NCI-H187 (cell line): ENCODE data around the gene WNT5B.

Experiments used
- DNase-seq, 2 experiments: peaks; one replicate each; lab custom pipeline; 2025; lab: John Stamatoyannopoulos, UW

WNT5B gene

GRCh38 chr12:1630133-1630826 is 1.2 kb downstream of the WNT5B start:
- no peak for DNase-seq

- no peak for DNase-seq
These were observed 2.0 kb downstream of the WNT5B start for GRCh38 chr12:1630827-1631591.

DNA sequence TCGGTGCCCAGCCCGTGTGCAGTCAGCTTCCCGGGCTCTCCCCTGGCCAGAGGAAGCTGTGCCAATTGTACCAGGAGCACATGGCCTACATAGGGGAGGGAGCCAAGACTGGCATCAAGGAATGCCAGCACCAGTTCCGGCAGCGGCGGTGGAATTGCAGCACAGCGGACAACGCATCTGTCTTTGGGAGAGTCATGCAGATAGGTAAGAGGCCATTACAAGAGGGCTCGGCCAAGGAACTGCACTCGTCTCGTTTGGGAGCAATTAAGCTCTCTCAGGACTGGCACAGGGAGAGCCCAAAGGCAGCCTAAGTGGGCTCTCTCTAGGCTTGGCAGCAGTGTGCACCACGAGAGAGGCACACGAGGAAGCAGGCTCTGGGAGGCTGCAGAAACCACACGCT is 3.7 kb downstream of the WNT5B start:
- DNase-seq: no peak

DNA sequence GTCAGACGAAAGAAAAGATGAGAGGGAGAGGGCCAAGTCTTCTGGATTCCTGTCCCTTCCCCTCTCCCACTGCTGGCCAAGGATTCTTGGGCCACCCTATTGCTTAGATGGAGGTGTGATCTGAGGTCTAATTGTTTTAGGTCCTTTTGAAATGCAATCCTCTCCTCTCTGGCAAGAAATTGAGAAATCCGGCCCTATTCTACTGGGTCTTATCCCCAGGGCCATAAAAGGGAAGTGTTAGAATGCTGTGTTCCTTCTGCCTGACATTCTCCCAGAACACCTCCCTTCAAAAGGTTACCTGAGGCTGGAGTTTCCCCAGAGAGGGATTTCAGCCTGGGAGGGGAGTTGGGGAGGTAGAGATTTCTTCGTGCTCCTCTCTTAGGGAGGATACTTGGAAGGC is 4.4 kb downstream of the WNT5B start:
- DNase-seq: no peak

DNA sequence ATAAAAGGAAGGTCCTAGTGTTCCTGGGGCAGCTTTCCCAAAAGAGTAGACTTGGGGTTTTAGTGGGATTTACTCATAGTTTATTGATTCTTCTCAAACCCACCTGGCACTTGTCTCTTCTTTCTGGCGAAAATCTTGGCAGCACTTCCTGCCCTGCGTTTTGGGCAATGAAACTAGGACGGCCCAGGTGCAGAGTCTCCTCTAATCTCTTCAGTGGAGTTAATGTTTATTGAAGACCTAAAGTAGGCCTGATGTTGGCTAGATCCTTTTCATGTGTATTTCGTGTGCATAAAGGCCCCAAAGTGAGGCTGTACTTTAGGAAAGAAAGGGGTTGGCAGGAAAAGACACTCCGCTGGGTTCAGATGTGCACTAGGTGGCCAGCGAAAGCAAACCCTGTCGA is 5.1 kb downstream of the WNT5B start:
- no peak for DNase-seq

DNA sequence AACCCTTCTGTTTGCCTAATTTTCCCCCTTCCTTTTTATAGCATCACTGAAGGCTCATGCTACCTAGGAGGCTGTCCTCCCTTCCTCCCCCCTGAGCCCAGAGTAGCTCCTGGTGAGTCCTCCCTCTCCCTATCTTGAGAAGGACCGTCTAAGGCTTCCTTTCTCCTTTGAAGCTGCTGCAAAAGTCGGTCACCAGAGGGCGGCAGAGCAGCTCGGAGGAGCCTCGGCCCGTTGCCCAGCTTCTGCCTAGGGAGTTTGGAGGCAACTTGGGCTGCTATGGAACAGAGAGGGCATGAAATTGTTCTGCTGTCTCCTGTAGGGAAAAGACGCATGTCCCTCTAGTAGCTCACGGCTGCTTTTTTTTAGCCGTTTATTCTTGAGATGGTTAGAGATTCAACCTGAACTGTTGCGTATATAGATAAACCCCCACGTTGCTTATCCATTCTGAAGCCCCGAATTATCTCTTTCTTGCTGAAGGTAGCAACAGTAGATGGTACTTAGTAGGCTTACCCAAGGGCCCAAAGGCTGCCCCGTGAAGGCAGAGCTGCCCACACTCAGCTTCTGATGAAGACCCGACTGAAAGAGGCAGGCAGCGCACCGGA is 5.7 kb downstream of the WNT5B start:
- peak in 1 of 2 experiments; percentile 17 for DNase-seq

- no peak for DNase-seq
These were observed 6.5 kb downstream of the WNT5B start for GRCh38 chr12:1635301-1636095.

DNA sequence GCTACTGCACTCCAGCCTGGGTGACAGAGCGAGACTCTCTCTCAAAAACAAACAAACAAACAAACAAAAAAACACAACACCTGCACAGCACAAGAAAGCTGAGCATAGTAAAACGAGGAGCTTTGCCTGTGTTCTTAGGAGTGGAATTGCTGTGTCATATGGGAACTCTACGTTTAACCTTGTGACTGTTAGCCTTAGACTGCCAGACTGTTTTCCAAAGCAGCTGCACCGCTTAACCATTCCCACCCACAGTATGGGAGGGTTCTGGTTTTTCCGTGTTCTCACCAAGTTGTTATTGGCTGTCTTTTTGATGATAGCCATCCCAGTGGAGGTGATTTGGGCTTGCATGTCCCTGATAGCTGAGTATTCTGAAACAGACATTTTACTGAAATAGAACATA is 9.2 kb downstream of the WNT5B start:
- DNase-seq: no peak

DNA sequence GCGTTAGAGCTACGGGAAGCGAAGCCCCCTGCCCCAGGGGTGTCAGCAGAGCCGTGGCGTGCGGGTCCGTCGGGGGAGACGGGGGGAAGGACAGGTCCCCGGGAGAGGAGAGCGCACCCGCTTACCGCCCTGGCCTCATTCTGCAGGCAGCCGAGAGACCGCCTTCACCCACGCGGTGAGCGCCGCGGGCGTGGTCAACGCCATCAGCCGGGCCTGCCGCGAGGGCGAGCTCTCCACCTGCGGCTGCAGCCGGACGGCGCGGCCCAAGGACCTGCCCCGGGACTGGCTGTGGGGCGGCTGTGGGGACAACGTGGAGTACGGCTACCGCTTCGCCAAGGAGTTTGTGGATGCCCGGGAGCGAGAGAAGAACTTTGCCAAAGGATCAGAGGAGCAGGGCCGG is 10.5 kb downstream of the WNT5B start:
- DNase-seq: no peak

- no peak for DNase-seq
These were observed 11.6 kb downstream of the WNT5B start for GRCh38 chr12:1640328-1641234.

- DNase-seq: no peak
These were observed 13.5 kb downstream of the WNT5B start for GRCh38 chr12:1642513-1642912.

- no peak for DNase-seq
These were observed 14.0 kb downstream of the WNT5B start for GRCh38 chr12:1643043-1643442.

- DNase-seq: no peak
These were observed 15.0 kb downstream of the WNT5B start for GRCh38 chr12:1643905-1644533.

DNA sequence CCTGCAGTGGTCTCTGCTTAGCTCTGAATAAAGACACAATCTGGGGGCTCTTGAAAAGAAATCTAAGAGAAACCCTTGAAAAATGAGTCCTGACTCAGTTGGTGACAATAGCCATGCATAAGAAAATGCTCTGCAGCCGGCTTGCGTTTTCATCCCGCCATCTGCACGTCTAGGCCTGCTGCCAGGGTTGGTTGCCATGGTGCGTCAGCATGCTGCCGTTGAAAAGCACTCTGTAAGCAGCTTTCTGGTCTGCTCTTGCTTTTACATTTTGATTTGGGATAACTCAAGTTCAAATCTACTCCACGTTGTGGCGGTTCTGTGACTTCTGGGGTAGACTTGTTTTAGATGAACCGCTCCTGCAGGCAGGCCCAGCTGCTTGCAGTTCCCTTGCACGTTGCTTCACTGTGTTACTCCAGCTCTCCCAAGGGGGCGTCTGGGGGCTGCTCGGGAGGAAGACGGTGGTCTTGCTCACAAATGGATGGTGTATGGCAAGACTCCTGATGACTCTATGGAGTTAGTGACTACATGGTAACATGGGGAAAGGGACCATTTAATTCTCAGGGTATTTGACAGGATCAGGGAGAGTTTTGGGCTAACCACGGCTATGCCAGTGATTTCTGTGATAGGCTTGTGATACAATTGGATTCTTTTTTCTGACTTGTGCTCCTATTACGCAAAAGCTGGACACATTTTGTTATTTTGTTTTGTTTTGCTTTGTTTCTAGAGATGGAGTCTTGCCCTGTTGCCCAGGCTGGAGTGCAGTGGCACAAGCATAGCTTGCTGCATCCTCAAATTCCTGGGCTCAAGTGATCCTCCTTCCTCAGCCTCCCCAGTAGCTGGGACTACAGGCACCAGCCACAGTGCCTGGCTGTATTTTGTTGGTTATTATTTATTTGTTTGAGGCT is 15.8 kb downstream of the WNT5B start:
- peak; percentile 35 to 55 for DNase-seq

- no peak for DNase-seq
These were observed 16.8 kb downstream of the WNT5B start for GRCh38 chr12:1645819-1646218.

- no peak for DNase-seq
These were observed 17.7 kb downstream of the WNT5B start for GRCh38 chr12:1646569-1647284.

DNA sequence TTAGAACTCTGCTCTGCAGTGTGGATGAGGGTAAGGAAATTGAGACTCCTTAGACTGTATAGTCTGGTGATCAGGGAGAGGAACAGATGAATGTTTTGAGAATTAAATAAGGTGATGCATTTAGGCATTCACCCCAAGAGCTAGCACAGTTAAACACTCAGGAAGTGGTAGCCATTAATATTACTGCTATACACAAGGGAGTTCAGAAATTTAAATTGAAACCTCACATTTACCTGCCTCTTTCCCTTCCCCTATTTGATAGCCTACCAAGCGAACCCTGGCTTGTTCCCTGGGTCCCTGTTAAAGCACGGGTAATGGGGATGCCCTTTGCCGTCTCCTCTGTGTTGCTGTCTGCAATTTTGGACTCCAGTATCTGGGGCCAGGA is 18.2 kb downstream of the WNT5B start:
- no peak for DNase-seq

GRCh38 chr12:1650260-1650977 is 21.4 kb downstream of the WNT5B start:
- no peak for DNase-seq

GRCh38 chr12:1650978-1651361 is 21.9 kb downstream of the WNT5B start:
- DNase-seq: no peak
